Measurements from ENCODE around the gene HRH4.

GRCh38 chr18:24443870-24444269 lies 16.6 kb upstream of the HRH4 start:
- TF ChIP-seq CTCF (IDR thresholded peaks at IDR 0.05; ENCODE audit: low read depth, low read length) (no peak), MYC (IDR thresholded peaks at IDR 0.05; ENCODE audit: low read depth, low read length) (no peak)
